Activated T-cell treated with anti-CD3 and anti-CD28 coated beads, Interleukin-2, amount 50 U/mL, for 72 hours (primary cell): ENCODE measurements around the gene KCNK10. TPM values are rescaled to one million over a fixed set of nuclear protein-coding genes. Genes with fewer than 3 reads are reported as not detected.

ENCODE experiments used
- total RNA-seq, 2 donors: library from RNA; stranded (reverse); gene quantifications; one replicate each; pipeline ENCODE4 v1.2.3, GENCODE V29; 2022

KCNK10 gene
- total RNA-seq, 2 donors from 2014 or later = 0.10 TPM; not detected in 1

Other genes starting within 250 kb of the KCNK10 start
- gene SPATA7, start 62.4 kb upstream of the KCNK10 start, total RNA-seq = 1 to 10 TPM; 4.8 to 5.3 TPM
- gene PTPN21, start 231.7 kb upstream of the KCNK10 start, total RNA-seq = under 1 TPM; 0.14 to 0.95 TPM
- gene ZC3H14, start 239.8 kb upstream of the KCNK10 start, total RNA-seq = 10 to 100 TPM; 44.2 to 58.9 TPM